Activated CD8-positive, alpha-beta memory T cell treated with anti-CD3 and anti-CD28 coated beads for 4 hours (primary cell): ENCODE measurements around the gene TSPAN2.

Experiments used
- DNase-seq, 2 donors: peaks; one replicate each; pipeline ENCODE4 v3.0.0-alpha.2; 2020; ENCODE audit warnings: low read depth in 2 of 2

The TSPAN2 gene

GRCh38 chr1:115074839-115075534 lies 14.3 kb downstream of the TSPAN2 start:
- DNase-seq = no peak

GRCh38 chr1:115073298-115074087 lies 15.8 kb downstream of the TSPAN2 start:
- no peak for DNase-seq

- DNase-seq = no peak
Measured at GRCh38 chr1:115071012-115071664, 18.2 kb downstream of the TSPAN2 start.

DNA sequence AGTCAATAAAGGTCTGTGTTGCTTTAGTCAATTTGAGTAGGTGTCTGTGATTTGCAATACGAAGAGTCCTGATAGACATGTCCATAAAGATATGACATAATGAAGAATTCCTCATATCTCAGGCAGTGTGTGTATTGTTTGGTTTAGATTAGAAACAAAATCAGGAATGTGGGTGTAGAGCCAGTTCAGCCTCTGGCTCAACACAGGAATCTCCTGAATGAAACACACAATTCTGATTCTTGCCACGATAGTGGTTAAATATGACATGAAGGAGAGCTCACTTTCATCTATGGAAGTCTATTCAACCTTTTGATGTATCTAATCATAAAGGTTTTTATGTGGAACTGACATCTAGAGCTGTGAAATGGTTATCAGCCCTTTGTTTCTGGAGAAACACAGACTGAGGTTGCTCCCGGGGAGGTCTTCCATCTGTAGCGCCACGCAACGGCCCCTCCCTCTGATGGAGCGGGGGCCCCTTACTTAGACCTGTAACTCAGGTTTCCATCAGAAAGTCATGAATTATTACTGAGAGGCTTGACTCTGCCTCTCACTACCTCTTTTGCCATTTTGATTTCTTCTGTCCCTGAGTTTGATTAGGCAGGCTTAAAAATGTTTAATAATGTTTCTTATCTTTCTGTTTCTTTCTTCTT lies 19.5 kb downstream of the TSPAN2 start:
- DNase-seq = no peak

GRCh38 chr1:115068826-115069585 lies 20.3 kb downstream of the TSPAN2 start:
- DNase-seq = no peak

DNA sequence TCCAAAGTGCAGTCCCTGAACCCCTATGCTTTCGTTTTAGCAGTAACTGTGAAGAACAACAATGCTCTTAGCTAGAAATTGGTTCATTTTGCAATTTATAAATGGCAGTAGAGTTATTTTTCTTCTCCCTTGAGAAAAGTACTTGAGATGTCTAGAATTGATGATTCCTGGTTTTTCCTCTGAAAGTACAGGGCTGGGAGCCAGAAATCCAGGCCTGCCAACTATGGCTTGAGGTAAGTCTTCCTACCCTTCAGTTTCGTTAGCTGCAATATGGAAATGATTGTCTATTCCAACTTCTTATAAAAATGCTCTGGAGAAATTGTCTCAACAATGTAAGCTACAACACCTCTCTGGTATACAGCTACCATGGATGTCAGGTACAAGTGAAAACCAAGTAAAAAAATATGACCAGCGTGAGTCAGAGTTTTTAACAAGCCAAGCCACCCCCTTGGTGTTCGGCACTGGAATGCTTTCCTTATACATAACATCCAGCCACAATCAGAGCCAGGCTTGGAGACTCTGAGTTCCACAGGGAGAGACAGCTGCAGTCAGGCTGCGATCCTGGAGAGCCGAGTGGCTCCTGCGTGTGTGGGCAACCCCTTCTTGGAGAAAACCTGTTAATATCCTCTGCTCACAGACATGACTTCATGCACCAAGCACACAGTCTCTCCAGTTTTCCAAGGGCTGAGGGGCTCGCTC lies 22.0 kb downstream of the TSPAN2 start:
- no peak for DNase-seq

GRCh38 chr1:115065021-115065420 lies 24.3 kb downstream of the TSPAN2 start:
- DNase-seq = no peak

DNA sequence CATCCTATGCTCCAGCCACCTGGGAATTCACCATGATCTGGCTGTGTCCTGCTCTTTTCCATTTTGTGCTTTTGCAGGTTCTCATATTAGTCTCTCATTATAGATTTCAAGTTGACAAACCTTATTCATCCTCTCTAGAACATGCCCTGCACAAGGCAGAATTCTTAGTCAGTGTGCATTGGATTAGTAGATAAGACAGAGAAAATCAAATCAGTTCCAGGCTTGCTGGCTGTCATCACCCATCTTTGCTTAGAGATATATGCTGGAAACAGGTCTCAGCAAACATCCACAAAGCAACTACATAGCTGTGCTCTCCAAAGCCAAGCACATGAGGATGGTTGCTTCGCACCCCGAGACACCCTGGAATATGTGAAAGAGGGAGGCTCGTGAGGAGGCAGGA lies 24.8 kb downstream of the TSPAN2 start:
- DNase-seq = no peak

DNA sequence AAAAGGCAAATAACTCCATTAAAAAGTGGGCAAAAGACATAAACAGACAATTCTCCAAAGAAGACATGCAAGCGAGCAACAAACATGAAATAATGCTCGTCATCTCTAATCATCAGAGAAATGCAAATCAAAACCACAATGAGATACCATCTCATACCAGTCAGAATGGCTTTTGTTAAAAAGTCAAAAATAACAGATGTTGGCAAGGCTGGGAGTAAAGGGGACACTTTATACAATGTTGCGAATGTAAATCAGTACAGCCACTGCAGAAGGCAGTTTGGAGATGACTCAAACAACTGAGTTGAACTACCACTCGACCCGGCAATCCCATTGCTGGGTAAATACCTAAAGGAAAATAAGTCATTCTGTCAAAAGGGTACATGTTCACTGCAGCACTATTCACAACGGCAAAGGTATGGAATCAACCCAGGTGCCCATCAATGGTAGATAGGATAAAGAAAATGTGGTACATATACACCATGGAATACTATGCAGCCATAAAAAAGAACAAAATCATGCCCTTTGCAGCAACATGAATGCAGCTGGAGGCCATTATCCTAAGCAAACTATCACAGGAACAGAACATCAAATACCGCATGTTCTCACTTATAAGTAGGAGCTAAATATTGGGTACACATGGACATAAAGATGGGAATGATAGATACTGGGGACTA lies 25.9 kb downstream of the TSPAN2 start:
- no peak for DNase-seq

GRCh38 chr1:115062542-115063004 lies 26.7 kb downstream of the TSPAN2 start:
- peak; percentile 83 to 87 for DNase-seq

DNA sequence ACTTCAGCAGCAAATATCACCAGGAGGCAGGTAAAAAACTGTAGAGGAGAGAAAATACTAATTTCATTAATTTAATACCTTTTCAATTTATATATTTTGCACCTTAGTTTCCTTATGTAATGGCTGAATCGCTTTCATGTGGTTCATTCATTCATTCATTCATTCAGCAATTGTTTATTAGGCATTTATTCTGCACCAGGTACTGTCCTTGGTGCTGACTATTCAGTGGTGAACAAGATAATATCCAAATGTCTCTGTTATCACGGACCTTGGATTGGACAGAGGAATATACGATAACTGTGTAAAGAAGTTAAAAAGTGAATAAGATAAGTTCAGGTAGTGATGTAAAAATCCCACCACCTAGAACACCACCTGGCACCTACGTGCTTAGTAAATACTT lies 28.8 kb downstream of the TSPAN2 start:
- no peak for DNase-seq

GRCh38 chr1:115059316-115059715 lies 30.0 kb downstream of the TSPAN2 start:
- DNase-seq = no peak

DNA sequence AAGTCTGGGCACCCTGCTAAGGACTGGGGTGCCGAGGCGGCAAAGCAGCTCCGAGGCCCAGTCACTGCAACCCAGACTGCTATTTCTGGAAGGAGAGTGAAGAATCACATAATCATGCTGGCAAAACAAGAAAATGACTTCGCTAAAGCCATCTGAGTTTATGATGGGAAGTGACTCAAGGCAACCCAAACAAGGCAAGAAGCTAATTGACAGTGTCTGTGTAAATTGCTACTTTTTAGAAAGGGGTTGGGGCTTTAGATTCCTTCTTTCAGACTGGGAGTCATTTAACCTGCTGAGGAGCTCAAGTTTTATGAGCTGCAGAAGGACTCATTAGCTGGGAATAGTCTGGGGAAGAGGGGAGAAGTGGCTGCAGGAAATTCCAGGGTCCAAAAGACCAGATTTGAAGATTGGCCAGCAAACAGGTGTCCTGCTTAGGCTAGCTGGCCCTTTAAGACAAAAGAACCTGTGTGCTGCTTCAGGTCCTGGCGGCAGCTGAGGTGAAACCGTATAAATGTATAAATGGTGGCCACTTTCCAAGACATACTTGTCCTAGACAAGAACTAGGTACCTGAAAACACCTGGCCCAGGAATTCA lies 31.5 kb downstream of the TSPAN2 start:
- DNase-seq = no peak

DNA sequence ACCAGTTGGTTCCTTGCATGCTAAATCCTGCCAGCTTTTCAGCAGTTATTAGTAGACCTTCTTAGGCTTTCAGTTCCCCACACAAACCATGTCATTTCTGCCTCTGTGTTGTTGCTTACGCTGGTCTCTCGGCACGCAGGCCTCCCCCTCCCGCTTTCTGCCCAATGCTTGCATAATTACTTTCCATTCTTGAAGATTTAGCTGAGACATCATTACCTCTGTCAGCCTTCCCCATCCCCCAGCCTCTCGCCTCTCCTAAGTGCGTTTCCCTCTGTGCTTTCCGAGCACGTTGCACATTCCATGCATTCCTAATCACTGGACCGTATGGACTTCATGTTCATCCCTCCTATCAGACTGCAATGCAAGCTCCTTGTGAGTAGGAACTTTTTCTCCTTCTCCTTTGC lies 32.9 kb downstream of the TSPAN2 start:
- no peak for DNase-seq

GRCh38 chr1:115052454-115053083 lies 36.7 kb downstream of the TSPAN2 start:
- peak; percentile 16 to 22 for DNase-seq

- no peak for DNase-seq
Measured at GRCh38 chr1:115051850-115052249, 37.5 kb downstream of the TSPAN2 start.

- no peak for DNase-seq
Measured at GRCh38 chr1:115046751-115047150, 42.6 kb downstream of the TSPAN2 start.

DNA sequence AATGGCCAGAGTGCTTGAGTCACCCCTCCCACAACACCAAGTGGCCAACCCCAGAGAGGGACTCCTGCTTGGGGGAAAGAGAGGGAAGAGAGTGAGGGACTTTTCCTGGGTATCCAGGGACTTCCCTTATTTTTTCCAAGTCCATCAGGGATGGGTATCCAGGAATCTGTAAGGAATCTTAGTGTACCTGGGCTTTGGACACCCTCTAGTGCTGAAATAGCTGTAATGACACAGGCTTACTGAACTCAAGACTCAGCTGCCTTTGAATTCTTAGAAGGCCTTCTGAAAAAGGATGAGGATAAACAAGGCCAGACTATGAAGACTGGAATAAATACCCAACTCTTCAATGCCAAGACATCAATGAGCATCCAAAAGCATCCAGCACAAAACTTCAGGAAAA lies 47.6 kb downstream of the TSPAN2 start:
- no peak for DNase-seq

- no peak for DNase-seq
Measured at GRCh38 chr1:115040501-115040900, 48.8 kb downstream of the TSPAN2 start.
